Caco-2 (cell line): Measurements from ENCODE around the gene CCNJ. TPM values are rescaled to one million over a fixed set of nuclear protein-coding genes. Genes with fewer than 3 reads are reported as not detected.

Experiments
- BruUV-seq: library from RNA; stranded (reverse); fragments of 400-500 nt; replicated peaks from 2 replicates; lab custom pipeline; 2021; lab: Mats Ljungman, UMichigan
- CTCF ChIA-PET: fragments of 300-600 bp; sonication (Branson Sonifier 250); formaldehyde crosslinking; loops from one replicate; lab custom pipeline; 2022; ENCODE audit warnings: antibody characterized with exemption; lab: Charles Lee
- POLR2A ChIA-PET: fragments of 300-600 bp; sonication (Branson Sonifier 250); formaldehyde crosslinking; loops from one replicate; lab custom pipeline; 2022; ENCODE audit warnings: antibody characterized with exemption; lab: Charles Lee
- DNase-seq, 2 experiments: peaks; one replicate each; pipeline versions ENCODE4 v3.0.0 to v3.0.0-alpha.2; 2020 to 2022
- H3K27me3 ChIP-seq: replicated peaks from 2 replicates; pipeline ENCODE4 v1.6.0; 2011; ENCODE audit warnings: low read length; ENCODE audit not compliant: control insufficient read depth, insufficient read depth
- H3K36me3 ChIP-seq: 2 replicates; pipeline ENCODE4 v1.5.1; 2011; ENCODE audit warnings: low read length; ENCODE audit not compliant: control insufficient read depth, insufficient read depth
- H3K4me1 ChIP-seq: fragments of 250-450 bp; sonication (Bioruptor Pico); 2 replicates; pipeline ENCODE4 v1.5.1; 2020; ENCODE audit warnings: mild to moderate bottlenecking
- H3K4me3 ChIP-seq: 2 replicates; pipeline ENCODE4 v1.5.1; 2011; ENCODE audit warnings: low read depth, mild to moderate bottlenecking, control low read depth, low read length
- H3K9me3 ChIP-seq: fragments of 250-450 bp; sonication (Bioruptor Pico); 2 replicates; pipeline ENCODE4 v1.5.1; 2020; ENCODE audit warnings: mild to moderate bottlenecking, moderate library complexity
- H3K27ac Mint-ChIP-seq: one replicate; pipeline ENCODE4 v1.8.0; 2022; ENCODE audit warnings: mixed read lengths; ENCODE audit not compliant: unreplicated experiment
- H3K27me3 Mint-ChIP-seq: one replicate; pipeline ENCODE4 v1.8.0; 2022; ENCODE audit warnings: mixed read lengths; ENCODE audit not compliant: insufficient read depth, unreplicated experiment
- H3K36me3 Mint-ChIP-seq: one replicate; pipeline ENCODE4 v1.8.0; 2022; ENCODE audit warnings: mild to moderate bottlenecking, mixed read lengths; ENCODE audit not compliant: insufficient read depth, unreplicated experiment
- H3K4me1 Mint-ChIP-seq: one replicate; pipeline ENCODE4 v1.8.0; 2022; ENCODE audit warnings: low read depth, mixed read lengths; ENCODE audit not compliant: unreplicated experiment
- H3K4me3 Mint-ChIP-seq: one replicate; pipeline ENCODE4 v1.8.0; 2022; ENCODE audit warnings: mild to moderate bottlenecking, moderate library complexity, mixed read lengths; ENCODE audit not compliant: unreplicated experiment
- H3K9me3 Mint-ChIP-seq: one replicate; pipeline ENCODE4 v1.8.0; 2022; ENCODE audit warnings: mixed read lengths; ENCODE audit not compliant: unreplicated experiment
- CTCF ChIP-seq, 2 experiments: fragments of 200-600 bp in 1 of 2; IDR thresholded peaks; 1 replicate in 1 of 2; 2 replicates in 1 of 2; pipeline versions ENCODE4 v1.5.1 to v1.8.0; 2011 to 2022; ENCODE audit warnings: antibody characterized with exemption in 1 of 2, control low read depth in 1 of 2, inconsistent platforms in 1 of 2, low read depth in 1 of 2, low read length in 1 of 2, mild to moderate bottlenecking in 1 of 2, moderate library complexity in 1 of 2; ENCODE audit not compliant: insufficient read depth in 1 of 2, severe bottlenecking in 1 of 2, unreplicated experiment in 1 of 2
- intact Hi-C: fragments of 100-400 bp; cut with micrococcal nuclease; formaldehyde crosslinking; loops from one replicate; pipeline ENCODE4 v1.10.0; 2022; ENCODE audit not compliant: unreplicated experiment
- total RNA-seq: library from RNA; stranded (reverse); gene quantifications from 2 replicates; pipeline ENCODE4 v1.2.3, GENCODE V29; 2022

The CCNJ gene
- total RNA-seq, 1 experiment from 2014 or later = 23.5 TPM

- no peak overlapping the region for H3K27ac Mint-ChIP-seq
- intact Hi-C loops = no loop called here
- no peaks in the 10 kb centered on the region for H3K36me3 Mint-ChIP-seq
- H3K4me3 Mint-ChIP-seq = no peak overlapping the region
- ChIA-PET POLR2A (no interaction called here), CTCF (interaction anchor here (1.0 kb wide), 1 partner anchor 58 kb away, joined by 3 read pairs; no protein-coding TSS in a partner anchor)
- no peaks in the 10 kb centered on the region for H3K36me3 ChIP-seq
- no peaks in the 10 kb centered on the region for H3K9me3 ChIP-seq
- no peak for DNase-seq
- no peaks in the 10 kb centered on the region for H3K27me3 Mint-ChIP-seq
- TF ChIP-seq CTCF (IDR thresholded peaks at IDR 0.05; ENCODE audit: insufficient read depth in 1 of 2, low read depth in 1 of 2, low read length in 1 of 2, severe bottlenecking in 1 of 2, unreplicated experiment in 1 of 2) = no peak
- peaks cover 33% of the 10 kb centered on the region for H3K4me1 ChIP-seq
- H3K4me1 Mint-ChIP-seq = peaks cover 7% of the 10 kb centered on the region
- no peak overlapping the region for H3K4me3 ChIP-seq
- no peaks in the 10 kb centered on the region for H3K9me3 Mint-ChIP-seq
- no peaks in the 10 kb centered on the region for H3K27me3 ChIP-seq
- BruUV-seq = no TSS peak
These were observed 31.4 kb downstream of the CCNJ start for GRCh38 chr10:96074776-96075175.

GRCh38 chr10:96075977-96076376 lies 32.6 kb downstream of the CCNJ start:
- ChIA-PET POLR2A (no interaction called here), CTCF (no interaction called here)
- intact Hi-C loops = no loop called here
- H3K4me3 ChIP-seq = no peak overlapping the region
- no peak for DNase-seq
- TF ChIP-seq CTCF (IDR thresholded peaks at IDR 0.05; ENCODE audit: insufficient read depth in 1 of 2, low read depth in 1 of 2, low read length in 1 of 2, severe bottlenecking in 1 of 2, unreplicated experiment in 1 of 2) = no peak
- Mint-ChIP-seq H3K27ac (no peak overlapping the region), H3K36me3 (no peaks in the 10 kb centered on the region), H3K4me1 (peaks cover 7% of the 10 kb centered on the region), H3K9me3 (no peaks in the 10 kb centered on the region), H3K27me3 (no peaks in the 10 kb centered on the region), H3K4me3 (no peak overlapping the region)
- no peaks in the 10 kb centered on the region for H3K27me3 ChIP-seq
- peaks cover 33% of the 10 kb centered on the region for H3K4me1 ChIP-seq
- BruUV-seq = no TSS peak
- no peaks in the 10 kb centered on the region for H3K9me3 ChIP-seq
- H3K36me3 ChIP-seq = no peaks in the 10 kb centered on the region

- intact Hi-C loops = no loop called here
- H3K4me3 ChIP-seq = no peak overlapping the region
- H3K4me1 ChIP-seq = peaks cover 26% of the 10 kb centered on the region
- peaks cover 7% of the 10 kb centered on the region for H3K4me1 Mint-ChIP-seq
- DNase-seq = no peak
- POLR2A ChIA-PET = no interaction called here
- H3K9me3 ChIP-seq = no peaks in the 10 kb centered on the region
- TF ChIP-seq CTCF (IDR thresholded peaks at IDR 0.05; ENCODE audit: insufficient read depth in 1 of 2, low read depth in 1 of 2, low read length in 1 of 2, severe bottlenecking in 1 of 2, unreplicated experiment in 1 of 2) = no peak
- H3K27ac Mint-ChIP-seq = no peak overlapping the region
- H3K27me3 ChIP-seq = no peaks in the 10 kb centered on the region
- no TSS peak for BruUV-seq
- no peaks in the 10 kb centered on the region for H3K36me3 ChIP-seq
- CTCF ChIA-PET = no interaction called here
- H3K36me3 Mint-ChIP-seq = no peaks in the 10 kb centered on the region
- no peak overlapping the region for H3K4me3 Mint-ChIP-seq
- no peaks in the 10 kb centered on the region for H3K27me3 Mint-ChIP-seq
- no peaks in the 10 kb centered on the region for H3K9me3 Mint-ChIP-seq
These were observed 33.8 kb downstream of the CCNJ start for GRCh38 chr10:96077156-96077555.
